Osteocyte (in vitro differentiated cells): ENCODE results near the gene OSBPL6. TPM values are rescaled to one million over a fixed set of nuclear protein-coding genes. Genes with fewer than 3 reads are reported as not detected.
A peak's percentile ranks its signal among the peaks of the same experiment; 100 is the strongest.

Experiments
- DNase-seq: peaks from one replicate; pipeline ENCODE4 v3.0.0; 2021; ENCODE audit warnings: mixed read lengths; ENCODE audit not compliant: unreplicated experiment; ENCODE audit errors: extremely low spot score
- H3K27ac Mint-ChIP-seq: one replicate; pipeline ENCODE4 v1.8.0; 2021; ENCODE audit warnings: mild to moderate bottlenecking, mixed read lengths; ENCODE audit not compliant: unreplicated experiment
- H3K27me3 Mint-ChIP-seq: one replicate; pipeline ENCODE4 v1.8.0; 2021; ENCODE audit warnings: mixed read lengths; ENCODE audit not compliant: unreplicated experiment
- H3K36me3 Mint-ChIP-seq: one replicate; pipeline ENCODE4 v1.8.0; 2021; ENCODE audit warnings: mixed read lengths; ENCODE audit not compliant: unreplicated experiment
- H3K4me1 Mint-ChIP-seq: one replicate; pipeline ENCODE4 v1.8.0; 2021; ENCODE audit warnings: mixed read lengths; ENCODE audit not compliant: unreplicated experiment
- H3K4me3 Mint-ChIP-seq: one replicate; pipeline ENCODE4 v1.8.0; 2021; ENCODE audit warnings: mild to moderate bottlenecking, moderate library complexity, mixed read lengths; ENCODE audit not compliant: unreplicated experiment
- H3K9me3 Mint-ChIP-seq: one replicate; pipeline ENCODE4 v1.8.0; 2021; ENCODE audit warnings: mixed read lengths; ENCODE audit not compliant: unreplicated experiment
- CTCF ChIP-seq: fragments of 200-600 bp; sonication (generic); IDR thresholded peaks from 2 replicates; pipeline ENCODE4 v1.5.0; 2021; ENCODE audit warnings: antibody characterized with exemption, mild to moderate bottlenecking, moderate library complexity
- total RNA-seq: library from RNA; stranded (reverse); gene quantifications from 2 replicates; pipeline ENCODE4 v1.2.1, GENCODE V29; 2021

OSBPL6 gene
- total RNA-seq, 1 donor from 2014 or later, result 3.9 TPM

GRCh38 chr2:178328037-178328436, 133.7 kb downstream of the OSBPL6 start:
- DNase-seq, result no peak
- TF ChIP-seq CTCF, result no peak
- Mint-ChIP-seq H3K4me3 (no peak overlapping the region), H3K36me3 (no peaks in the 10 kb centered on the region), H3K4me1 (peaks cover 5% of the 10 kb centered on the region), H3K27me3 (no peaks in the 10 kb centered on the region), H3K9me3 (no peaks in the 10 kb centered on the region), H3K27ac (peak overlapping the region; percentile 32)

GRCh38 chr2:178330175-178331017, 136.1 kb downstream of the OSBPL6 start:
- H3K4me1 Mint-ChIP-seq, result peaks cover 5% of the 10 kb centered on the region
- no peaks in the 10 kb centered on the region for H3K27me3 Mint-ChIP-seq
- no peaks in the 10 kb centered on the region for H3K36me3 Mint-ChIP-seq
- H3K4me3 Mint-ChIP-seq, result no peak overlapping the region
- H3K9me3 Mint-ChIP-seq, result no peaks in the 10 kb centered on the region
- TF ChIP-seq CTCF, result no peak
- DNase-seq, result no peak
- no peak overlapping the region for H3K27ac Mint-ChIP-seq

- H3K36me3 Mint-ChIP-seq, result peaks cover 4% of the 10 kb centered on the region
- no peak overlapping the region for H3K4me3 Mint-ChIP-seq
- no peak for DNase-seq
- H3K4me1 Mint-ChIP-seq, result peaks cover 5% of the 10 kb centered on the region
- H3K27ac Mint-ChIP-seq, result no peak overlapping the region
- no peaks in the 10 kb centered on the region for H3K9me3 Mint-ChIP-seq
- no peak for TF ChIP-seq CTCF
- no peaks in the 10 kb centered on the region for H3K27me3 Mint-ChIP-seq
Observed at GRCh38 chr2:178331474-178332432, 137.4 kb downstream of the OSBPL6 start.

- H3K36me3 Mint-ChIP-seq, result peaks cover 4% of the 10 kb centered on the region
- no peak overlapping the region for H3K4me3 Mint-ChIP-seq
- no peak for DNase-seq
- no peaks in the 10 kb centered on the region for H3K4me1 Mint-ChIP-seq
- H3K27ac Mint-ChIP-seq, result no peak overlapping the region
- no peaks in the 10 kb centered on the region for H3K27me3 Mint-ChIP-seq
- no peak for TF ChIP-seq CTCF
- H3K9me3 Mint-ChIP-seq, result no peaks in the 10 kb centered on the region
Observed at GRCh38 chr2:178333851-178334250, 139.5 kb downstream of the OSBPL6 start.

- Mint-ChIP-seq H3K4me3 (no peak overlapping the region), H3K9me3 (no peaks in the 10 kb centered on the region), H3K27me3 (no peaks in the 10 kb centered on the region), H3K4me1 (no peaks in the 10 kb centered on the region), H3K27ac (no peak overlapping the region), H3K36me3 (peaks cover 4% of the 10 kb centered on the region)
- no peak for TF ChIP-seq CTCF
- no peak for DNase-seq
Observed at GRCh38 chr2:178335230-178335629, 140.9 kb downstream of the OSBPL6 start.
